WI38 (cell line): ENCODE results near the gene HEG1.

Experiments used
- H3K4me3 ChIP-seq: 2 replicates; pipeline ENCODE4 v1.5.1; 2011; ENCODE audit warnings: low read depth, mild to moderate bottlenecking, control low read depth, low read length
- TF ChIP-seq, protein P1 (sequence below): IDR thresholded peaks from 2 replicates; pipeline ENCODE4 v1.5.1; 2012; ENCODE audit warnings: low read depth, mild to moderate bottlenecking, control low read depth, low read length

Gene HEG1

GRCh38 chr3:125010393-125010792 lies 45.4 kb downstream of the HEG1 start:
- TF ChIP-seq, protein P1, sequence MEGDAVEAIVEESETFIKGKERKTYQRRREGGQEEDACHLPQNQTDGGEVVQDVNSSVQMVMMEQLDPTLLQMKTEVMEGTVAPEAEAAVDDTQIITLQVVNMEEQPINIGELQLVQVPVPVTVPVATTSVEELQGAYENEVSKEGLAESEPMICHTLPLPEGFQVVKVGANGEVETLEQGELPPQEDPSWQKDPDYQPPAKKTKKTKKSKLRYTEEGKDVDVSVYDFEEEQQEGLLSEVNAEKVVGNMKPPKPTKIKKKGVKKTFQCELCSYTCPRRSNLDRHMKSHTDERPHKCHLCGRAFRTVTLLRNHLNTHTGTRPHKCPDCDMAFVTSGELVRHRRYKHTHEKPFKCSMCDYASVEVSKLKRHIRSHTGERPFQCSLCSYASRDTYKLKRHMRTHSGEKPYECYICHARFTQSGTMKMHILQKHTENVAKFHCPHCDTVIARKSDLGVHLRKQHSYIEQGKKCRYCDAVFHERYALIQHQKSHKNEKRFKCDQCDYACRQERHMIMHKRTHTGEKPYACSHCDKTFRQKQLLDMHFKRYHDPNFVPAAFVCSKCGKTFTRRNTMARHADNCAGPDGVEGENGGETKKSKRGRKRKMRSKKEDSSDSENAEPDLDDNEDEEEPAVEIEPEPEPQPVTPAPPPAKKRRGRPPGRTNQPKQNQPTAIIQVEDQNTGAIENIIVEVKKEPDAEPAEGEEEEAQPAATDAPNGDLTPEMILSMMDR = no peak
- H3K4me3 ChIP-seq = no peak overlapping the region

DNA sequence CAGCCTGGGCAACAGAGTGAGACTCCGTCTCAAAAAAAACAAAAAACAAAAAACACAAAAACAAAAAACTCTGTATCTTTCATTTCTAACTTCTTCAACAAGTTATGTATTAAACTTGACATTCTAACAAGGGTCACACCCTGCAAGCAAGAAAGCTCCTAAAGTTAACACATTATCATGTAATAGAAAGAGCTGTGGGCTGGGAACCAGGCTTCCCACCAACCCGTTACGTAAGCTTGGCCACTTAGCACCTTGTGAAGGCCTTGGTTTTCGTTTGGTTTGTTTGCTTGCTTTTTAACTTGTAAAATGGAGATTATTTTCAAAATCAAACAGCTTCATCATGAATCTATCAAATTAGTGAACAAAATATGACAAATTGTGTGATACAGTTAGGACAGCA lies 47.0 kb downstream of the HEG1 start:
- no peak overlapping the region for H3K4me3 ChIP-seq
- TF ChIP-seq, protein P1 = no peak

- TF ChIP-seq, protein P1 = no peak
These were observed 49.5 kb downstream of the HEG1 start for GRCh38 chr3:125006291-125006731.

DNA sequence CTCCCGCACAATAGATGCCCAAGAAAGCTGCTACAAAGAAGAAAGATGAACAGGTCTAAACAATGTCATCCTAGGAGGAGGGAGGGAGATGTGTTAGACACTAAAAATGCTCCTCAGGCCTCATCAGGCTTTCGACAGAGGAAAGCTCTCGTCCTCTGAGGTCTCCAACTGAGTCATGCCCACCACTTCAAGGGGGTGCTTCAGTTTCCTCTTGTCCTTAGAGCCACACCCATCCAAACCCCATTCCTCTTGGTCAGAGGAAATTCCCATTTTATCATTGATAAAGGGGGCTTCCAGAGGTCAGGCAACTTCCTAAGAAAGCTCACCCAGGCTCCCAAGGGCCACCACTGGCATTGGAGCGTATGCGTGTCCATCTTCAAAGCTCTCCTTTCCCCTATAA lies 50.1 kb downstream of the HEG1 start:
- no peak overlapping the region for H3K4me3 ChIP-seq
- TF ChIP-seq, protein P1 = no peak

More at GRCh38 chr3:125006291-125006731, 49.5 kb downstream of the HEG1 start:
- H3K4me3 ChIP-seq = no peak overlapping the region

- H3K4me3 ChIP-seq = no peak overlapping the region
- TF ChIP-seq, protein P1 = no peak
These were observed 50.6 kb downstream of the HEG1 start for GRCh38 chr3:125005222-125005621.

DNA sequence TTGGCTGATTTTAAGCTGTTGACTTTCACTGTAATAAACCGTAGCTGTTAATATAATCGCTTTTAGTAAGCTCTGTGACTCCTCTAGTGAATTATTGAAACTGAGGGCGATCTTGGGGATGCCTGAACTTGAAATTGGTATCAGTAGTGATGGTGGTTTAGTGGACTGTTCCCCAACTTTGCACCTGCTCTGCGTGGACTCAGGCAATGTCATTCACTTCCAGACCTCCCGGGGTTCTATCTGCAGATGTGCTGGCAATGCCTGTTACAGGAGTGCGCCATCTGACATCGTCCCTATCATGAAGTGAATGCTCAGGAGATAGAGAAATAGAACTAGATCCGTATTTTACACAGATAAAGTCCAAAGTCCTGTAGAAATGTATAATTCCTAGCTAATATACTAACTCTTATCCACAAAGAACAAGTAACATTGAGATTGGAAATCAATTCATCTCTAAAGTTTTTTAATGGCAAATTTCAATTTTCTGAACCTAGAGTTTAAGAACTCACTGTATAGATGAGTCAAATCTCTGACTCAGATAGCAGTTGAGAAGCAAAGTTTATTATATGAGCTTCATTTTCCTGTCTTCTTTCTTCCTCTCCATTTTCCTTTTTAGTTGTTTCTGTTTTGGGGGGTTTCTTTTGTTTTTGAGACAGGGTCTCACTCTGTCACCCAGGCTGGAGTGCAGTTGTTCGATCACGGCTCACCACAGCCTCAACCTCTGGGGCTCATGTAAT lies 51.8 kb downstream of the HEG1 start:
- TF ChIP-seq, protein P1 = no peak
- H3K4me3 ChIP-seq = no peak overlapping the region

DNA sequence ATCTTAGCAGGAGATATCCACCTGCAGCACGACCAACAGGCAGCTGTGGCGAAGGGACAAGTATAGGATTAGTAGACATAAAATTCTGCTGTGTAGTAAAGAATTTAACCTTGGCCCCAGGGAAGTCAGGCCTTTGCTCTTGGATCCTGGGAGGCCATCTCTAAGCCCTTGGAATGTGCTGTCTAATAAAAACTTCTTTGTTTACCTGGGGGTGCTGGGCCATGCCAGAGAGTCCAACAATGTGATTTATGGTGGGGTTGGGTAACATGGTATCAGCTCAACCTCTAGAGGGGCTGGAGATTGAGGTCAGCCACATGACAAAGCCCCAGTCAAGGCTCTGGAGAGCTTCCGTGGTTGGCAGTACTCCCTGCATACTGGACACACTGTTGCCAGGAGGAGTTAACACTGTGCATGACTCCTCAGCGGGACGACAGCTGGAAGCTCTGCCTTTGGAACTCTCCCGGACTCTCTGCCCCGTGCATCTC lies 52.4 kb downstream of the HEG1 start:
- TF ChIP-seq, protein P1 = no peak
- H3K4me3 ChIP-seq = no peak overlapping the region
